ENCODE results near the gene AOC2. TPM values are rescaled to one million over a fixed set of nuclear protein-coding genes. Genes with fewer than 3 reads are reported as not detected.
A peak's percentile ranks its signal among the peaks of the same experiment; 100 is the strongest.

The AOC2 gene
- total RNA-seq, 1 experiment from 2014 or later, result 7.1 TPM

DNA sequence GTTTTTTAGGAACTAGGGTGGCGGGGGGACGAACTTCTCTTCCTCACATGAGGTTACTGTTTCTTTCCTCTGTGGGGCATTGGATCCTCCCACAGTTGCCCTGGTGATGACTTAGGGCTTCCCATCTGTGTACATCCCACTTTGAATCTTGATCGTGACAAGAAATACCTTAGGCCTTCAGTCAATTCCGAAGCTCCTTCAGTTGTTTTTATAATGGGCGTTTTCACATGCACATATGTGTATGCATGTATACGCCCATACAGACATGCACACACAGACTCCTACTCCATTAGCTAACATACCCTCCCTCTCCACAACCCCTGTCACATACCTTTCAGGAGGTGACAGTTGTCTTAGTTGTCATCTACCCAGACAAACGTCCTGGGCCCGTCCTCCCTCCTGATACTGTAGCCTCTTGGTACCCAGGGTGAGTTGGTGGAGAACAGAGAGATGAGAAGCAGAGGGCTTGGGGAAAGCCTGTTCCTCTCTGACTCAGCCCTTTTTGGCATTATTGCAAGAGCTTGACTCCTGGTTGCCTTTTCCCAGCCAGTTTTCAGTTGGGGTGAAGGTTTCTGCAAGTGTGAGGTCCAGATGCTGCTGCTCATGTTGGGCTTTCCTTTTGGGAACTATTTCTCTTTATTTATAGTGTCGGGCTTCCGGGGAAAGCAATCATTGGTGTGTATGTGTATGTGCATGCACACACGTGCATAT, 2.2 kb upstream of the AOC2 start:
- Histone ChIP-seq H3K27me3 (ENCODE audit: insufficient read depth, low read length) (no peaks in the 10 kb centered on the region), H3K23ac (ENCODE audit: insufficient read length, low read depth, low read length) (no peak overlapping the region), H2AK5ac (ENCODE audit: insufficient read length, low read length) (no peak overlapping the region), H2BK120ac (ENCODE audit: low read depth, low read length, poor library complexity, severe bottlenecking) (no peak overlapping the region), H2BK5ac (ENCODE audit: insufficient read length, low read length) (no peak overlapping the region), H3K56ac (ENCODE audit: insufficient read length, low read depth, low read length) (no peak overlapping the region), H3K4ac (ENCODE audit: low read depth, low read length) (no peak overlapping the region), H2BK15ac (ENCODE audit: low read depth, low read length) (no peak overlapping the region), H2AFZ (ENCODE audit: low read length) (no peak overlapping the region), H3K79me2 (ENCODE audit: insufficient read depth, low read length) (no peaks in the 10 kb centered on the region), H3K9me3 (ENCODE audit: control insufficient read depth, low read depth, low read length) (no peaks in the 10 kb centered on the region), H2BK12ac (ENCODE audit: insufficient read length, low read depth, low read length) (no peak overlapping the region), H4K8ac (replicated peaks; ENCODE audit: insufficient read length, low read depth, low read length) (no peak overlapping the region), H3K27ac (ENCODE audit: insufficient read length, low read depth, low read length) (no peak overlapping the region), H3K23me2 (ENCODE audit: insufficient read length, low read depth, low read length, poor library complexity, severe bottlenecking) (no peaks in the 10 kb centered on the region), H3T11ph (ENCODE audit: low read length) (no peak overlapping the region), H3K9ac (ENCODE audit: extremely low read depth, insufficient read length, low read length) (no peak overlapping the region), H4K5ac (ENCODE audit: insufficient read length, low read depth, low read length) (no peak overlapping the region), H2BK20ac (ENCODE audit: low read depth, low read length, poor library complexity, severe bottlenecking) (no peak overlapping the region), H3K4me2 (ENCODE audit: insufficient read depth, insufficient read length, low read length) (no peak overlapping the region), H3K4me1 (ENCODE audit: insufficient read depth, low read length) (no peaks in the 10 kb centered on the region), H4K20me1 (ENCODE audit: control insufficient read depth, insufficient read depth, insufficient read length) (no peaks in the 10 kb centered on the region), H4K91ac (ENCODE audit: insufficient read length, low read depth, low read length) (no peak overlapping the region), H3K18ac (ENCODE audit: insufficient read length, low read depth, low read length) (no peak overlapping the region), H3K79me1 (ENCODE audit: insufficient read depth, low read depth, low read length, poor library complexity, severe bottlenecking) (no peaks in the 10 kb centered on the region), H3K14ac (ENCODE audit: insufficient read depth, low read length) (no peak overlapping the region)
- TF ChIP-seq, protein P1, sequence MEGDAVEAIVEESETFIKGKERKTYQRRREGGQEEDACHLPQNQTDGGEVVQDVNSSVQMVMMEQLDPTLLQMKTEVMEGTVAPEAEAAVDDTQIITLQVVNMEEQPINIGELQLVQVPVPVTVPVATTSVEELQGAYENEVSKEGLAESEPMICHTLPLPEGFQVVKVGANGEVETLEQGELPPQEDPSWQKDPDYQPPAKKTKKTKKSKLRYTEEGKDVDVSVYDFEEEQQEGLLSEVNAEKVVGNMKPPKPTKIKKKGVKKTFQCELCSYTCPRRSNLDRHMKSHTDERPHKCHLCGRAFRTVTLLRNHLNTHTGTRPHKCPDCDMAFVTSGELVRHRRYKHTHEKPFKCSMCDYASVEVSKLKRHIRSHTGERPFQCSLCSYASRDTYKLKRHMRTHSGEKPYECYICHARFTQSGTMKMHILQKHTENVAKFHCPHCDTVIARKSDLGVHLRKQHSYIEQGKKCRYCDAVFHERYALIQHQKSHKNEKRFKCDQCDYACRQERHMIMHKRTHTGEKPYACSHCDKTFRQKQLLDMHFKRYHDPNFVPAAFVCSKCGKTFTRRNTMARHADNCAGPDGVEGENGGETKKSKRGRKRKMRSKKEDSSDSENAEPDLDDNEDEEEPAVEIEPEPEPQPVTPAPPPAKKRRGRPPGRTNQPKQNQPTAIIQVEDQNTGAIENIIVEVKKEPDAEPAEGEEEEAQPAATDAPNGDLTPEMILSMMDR (conservative IDR thresholded peaks at IDR 0.05), result no peak
- Mint-ChIP-seq H3K4me1 (0 out of 4 replicates have a peak, but pooled peaks cover 0 to 2% of the 10 kb centered on the region in 2 experiments), H3K4me3 (no peak overlapping the region), H3K36me3 (ENCODE audit: insufficient read depth in 1 of 3, low read depth in 3 of 3) (peaks cover 58 to 86% (median 74%) of the 10 kb centered on the region in 3 experiments; a peak in 6 of 7 replicates), H3K27me3 (ENCODE audit: low read depth) (no peaks in the 10 kb centered on the region), H3K9me3 (no peaks in the 10 kb centered on the region), H3K27ac (peak overlapping the region in 1 of 3 experiments; percentile 83; a peak in 2 of 7 replicates)
- no peak for DNase-seq
- WGBS (ENCODE audit: extremely low coverage, insufficient read length, low lambda C conversion rate), result no CpG with 5 or more reads among the region's 11 CpGs

Data from H9 (cell line).